K562 (cell line): ENCODE measurements around the gene GRXCR2. TPM values are rescaled to one million over a fixed set of nuclear protein-coding genes. Genes with fewer than 3 reads are reported as not detected.

Source experiments
- ATF1 ChIP-seq, 2 experiments: fragments of 450-650 bp in 1 of 2; IDR thresholded peaks; 2 replicates each; pipeline ENCODE4 v1.6.1; 2016; ENCODE audit warnings: missing compliant biosample characterization in 1 of 2, missing genetic modification characterization in 1 of 2
- DACH1 ChIP-seq: fragments of 450-650 bp; IDR thresholded peaks from 2 replicates; pipeline ENCODE4 v1.6.1; 2018; ENCODE audit not compliant: partially characterized antibody
- EP400 ChIP-seq: fragments of 450-650 bp; IDR thresholded peaks from 2 replicates; pipeline ENCODE4 v1.6.1; 2017; ENCODE audit warnings: antibody characterized with exemption, mild to moderate bottlenecking, moderate library complexity
- GATAD2B ChIP-seq: fragments of 450-650 bp; IDR thresholded peaks from 2 replicates; pipeline ENCODE4 v1.6.1; 2017; ENCODE audit warnings: mild to moderate bottlenecking, borderline replicate concordance
- JUN ChIP-seq, 2 experiments: sonication (generic) in 1 of 2; formaldehyde crosslinking in 1 of 2; IDR thresholded peaks; 2 replicates each; pipeline versions ENCODE4 v1.6.1 to v1.8.0; 2012 to 2022; ENCODE audit warnings: borderline replicate concordance in 2 of 2, mild to moderate bottlenecking in 2 of 2, improper control_type of control experiment in 1 of 2, low read depth in 1 of 2, low read length in 1 of 2, missing genetic modification reagents in 1 of 2
- KAT8 ChIP-seq: fragments of 450-650 bp; IDR thresholded peaks from 2 replicates; pipeline ENCODE4 v1.6.1; 2016; ENCODE audit warnings: low read depth, mild to moderate bottlenecking
- KLF6 ChIP-seq: fragments of 250-450 bp; sonication (Bioruptor Pico); IDR thresholded peaks from 2 replicates; pipeline ENCODE4 v1.4.0; 2020; ENCODE audit warnings: mild to moderate bottlenecking, moderate library complexity, borderline replicate concordance
- MCM2 ChIP-seq: fragments of 450-650 bp; IDR thresholded peaks from 2 replicates; pipeline ENCODE4 v1.6.1; 2017; ENCODE audit warnings: low read depth, mild to moderate bottlenecking
- RBM39 ChIP-seq: fragments of 200-400 bp; formaldehyde crosslinking; optimal IDR thresholded peaks from 2 replicates; pipeline ENCODE3; 2018; ENCODE audit warnings: low read depth, low read length
- TBL1XR1 ChIP-seq, 2 experiments: IDR thresholded peaks; 2 replicates each; pipeline ENCODE4 v1.6.1; 2012; ENCODE audit warnings: improper control_type of control experiment in 2 of 2, low read length in 2 of 2, mild to moderate bottlenecking in 1 of 2
- XRCC5 ChIP-seq: fragments of 200-400 bp; formaldehyde crosslinking; IDR thresholded peaks from 2 replicates; pipeline ENCODE4 v1.6.1; 2017; ENCODE audit warnings: low read depth, mild to moderate bottlenecking, low read length
- ZFX ChIP-seq: sonication (generic); formaldehyde crosslinking; IDR thresholded peaks from 2 replicates; pipeline ENCODE4 v1.8.0; 2022; ENCODE audit warnings: mild to moderate bottlenecking, missing genetic modification reagents, moderate library complexity
- polyA plus RNA-seq, 8 experiments: library from polyadenylated mRNA; depleted of rRNA in 4 of 8; stranded (reverse) in 5 of 8; unstranded in 3 of 8; fragments of >200 nt; fragmentation: Nextera tagmentation in 2 of 8; fragmentation: Illumina TruSeq in 1 of 8; extraction: Ambion mirVana in 2 of 8; extraction: Trizol in 1 of 8; gene quantifications; 2 replicates each; pipeline versions ENCODE4 v1.2.1 to v1.2.3, GENCODE V29; 2011 to 2014; ENCODE audit warnings: inconsistent platforms in 1 of 8, missing spikeins in 1 of 8
- total RNA-seq, 7 experiments: library from RNA; depleted of rRNA in 6 of 7; stranded (reverse); fragments of >200 nt in 6 of 7; fragmentation: Illumina TruSeq in 2 of 7; extraction: Trizol in 2 of 7; gene quantifications; 2 replicates each; pipeline versions ENCODE4 v1.2.1 to v1.2.3, GENCODE V29; 2011 to 2021; ENCODE audit warnings: low replicate concordance in 1 of 7
- TF ChIP-seq, protein P1 (sequence below): sonication (generic); formaldehyde crosslinking; IDR thresholded peaks from 2 replicates; pipeline ENCODE4 v1.4.0; 2020; ENCODE audit warnings: mild to moderate bottlenecking, missing genetic modification reagents
- TF ChIP-seq, protein P2 (sequence below): sonication (generic); formaldehyde crosslinking; IDR thresholded peaks from 2 replicates; pipeline ENCODE4 v1.8.0; 2022; ENCODE audit warnings: missing genetic modification reagents, mild to moderate bottlenecking, moderate library complexity, borderline replicate concordance

The GRXCR2 gene
- total and polyA plus RNA-seq, 9 of the 15 experiments (the other 6 are each of a cell fraction or from before 2014, with no cell fraction given) = not detected

DNA sequence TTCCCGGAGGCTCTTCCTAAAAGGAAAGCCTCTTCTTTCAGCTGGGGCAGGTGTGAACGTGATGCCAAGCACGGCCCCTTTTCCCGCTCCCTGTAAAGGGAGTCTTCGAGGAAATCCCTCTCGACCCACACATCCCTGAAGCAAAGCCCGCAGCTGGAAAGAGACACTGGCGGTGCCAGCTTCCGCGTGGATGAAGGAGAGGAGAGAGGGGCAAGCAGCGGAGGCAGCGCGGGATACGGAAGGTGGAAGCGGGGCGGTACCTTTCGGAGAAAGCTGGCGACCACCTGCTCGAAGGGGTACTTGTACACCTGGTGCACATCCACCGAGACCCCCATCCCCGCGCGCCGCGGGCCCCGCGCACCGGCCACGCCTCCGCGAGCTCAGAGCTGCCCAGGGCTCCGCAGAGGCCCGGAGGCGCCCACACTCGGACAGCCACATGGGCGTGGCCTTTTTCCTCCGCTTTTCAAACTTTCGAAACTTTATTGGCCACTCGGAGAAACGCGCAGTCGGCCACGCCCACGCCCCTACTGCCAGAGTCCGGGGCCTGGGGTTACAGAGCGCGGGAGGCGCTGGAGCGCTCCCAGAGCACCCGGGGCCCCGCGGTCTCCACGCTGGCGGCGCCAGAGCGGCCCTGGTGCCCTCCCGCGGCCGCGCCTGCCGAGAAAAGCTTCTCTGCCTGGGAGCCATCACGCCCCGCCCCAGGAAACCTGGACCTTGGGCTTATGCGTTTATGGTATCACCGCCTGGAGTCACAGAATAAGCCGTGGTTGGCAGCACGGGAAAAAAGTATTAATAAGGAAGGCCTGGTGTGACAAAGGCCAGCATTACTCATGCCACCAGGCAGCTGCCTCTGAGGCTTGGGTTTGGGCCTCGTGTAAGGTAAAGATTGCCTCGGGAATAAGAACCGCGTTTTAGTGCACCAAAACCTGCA is 37.6 kb downstream of the GRXCR2 start, which contains the start of gene PRELID2 (continued):
- TF ChIP-seq, protein P1, sequence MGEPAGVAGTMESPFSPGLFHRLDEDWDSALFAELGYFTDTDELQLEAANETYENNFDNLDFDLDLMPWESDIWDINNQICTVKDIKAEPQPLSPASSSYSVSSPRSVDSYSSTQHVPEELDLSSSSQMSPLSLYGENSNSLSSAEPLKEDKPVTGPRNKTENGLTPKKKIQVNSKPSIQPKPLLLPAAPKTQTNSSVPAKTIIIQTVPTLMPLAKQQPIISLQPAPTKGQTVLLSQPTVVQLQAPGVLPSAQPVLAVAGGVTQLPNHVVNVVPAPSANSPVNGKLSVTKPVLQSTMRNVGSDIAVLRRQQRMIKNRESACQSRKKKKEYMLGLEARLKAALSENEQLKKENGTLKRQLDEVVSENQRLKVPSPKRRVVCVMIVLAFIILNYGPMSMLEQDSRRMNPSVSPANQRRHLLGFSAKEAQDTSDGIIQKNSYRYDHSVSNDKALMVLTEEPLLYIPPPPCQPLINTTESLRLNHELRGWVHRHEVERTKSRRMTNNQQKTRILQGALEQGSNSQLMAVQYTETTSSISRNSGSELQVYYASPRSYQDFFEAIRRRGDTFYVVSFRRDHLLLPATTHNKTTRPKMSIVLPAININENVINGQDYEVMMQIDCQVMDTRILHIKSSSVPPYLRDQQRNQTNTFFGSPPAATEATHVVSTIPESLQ (CRISPR knock-in tag) = peak; percentile 66; the same call in 1 of the 2 replicates
- TF ChIP-seq ATF1 (CRISPR knock-in tag; IDR thresholded peaks at IDR 0.05) = no peak
- TF ChIP-seq ATF1 (tag; IDR thresholded peaks at IDR 0.05) = peak; percentile 66
- TF ChIP-seq RBM39 = no peak
- peak; percentile 100 for TF ChIP-seq ZFX (CRISPR knock-in tag)
- TF ChIP-seq MCM2 = no peak
- TF ChIP-seq TBL1XR1 (IDR thresholded peaks at IDR 0.05; ENCODE audit: low read length in 2 of 2) = peak in 1 of 2 experiments; percentile 30; a peak in 1 of 4 replicates
- peak; percentile 47; the same call in 1 of the 2 replicates for TF ChIP-seq XRCC5
- TF ChIP-seq EP400 = peak; percentile 79
- TF ChIP-seq, protein P2, sequence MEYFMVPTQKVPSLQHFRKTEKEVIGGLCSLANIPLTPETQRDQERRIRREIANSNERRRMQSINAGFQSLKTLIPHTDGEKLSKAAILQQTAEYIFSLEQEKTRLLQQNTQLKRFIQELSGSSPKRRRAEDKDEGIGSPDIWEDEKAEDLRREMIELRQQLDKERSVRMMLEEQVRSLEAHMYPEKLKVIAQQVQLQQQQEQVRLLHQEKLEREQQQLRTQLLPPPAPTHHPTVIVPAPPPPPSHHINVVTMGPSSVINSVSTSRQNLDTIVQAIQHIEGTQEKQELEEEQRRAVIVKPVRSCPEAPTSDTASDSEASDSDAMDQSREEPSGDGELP (CRISPR knock-in tag) = peak; percentile 72
- peak; percentile 93 for TF ChIP-seq GATAD2B
- no peak for TF ChIP-seq DACH1
- no peak for TF ChIP-seq KAT8
- TF ChIP-seq KLF6 (CRISPR knock-in tag) = no peak
- 0 out of 2 replicates have a peak, but pooled peaks have one; percentile 37 for TF ChIP-seq JUN (IDR thresholded peaks at IDR 0.05; ENCODE audit: borderline replicate concordance, low read depth, low read length)
- TF ChIP-seq JUN (CRISPR knock-in tag; IDR thresholded peaks at IDR 0.05; ENCODE audit: borderline replicate concordance) = no peak
